H1 (cell line): ENCODE data around the gene NXNL2. TPM values are rescaled to one million over a fixed set of nuclear protein-coding genes. Genes with fewer than 3 reads are reported as not detected.

Source experiments
- CTCF ChIA-PET: fragments of 300-600 bp; sonication (Branson Sonifier 250); formaldehyde crosslinking; loops from one replicate; lab custom pipeline; 2021; ENCODE audit not compliant: partially characterized antibody; lab: Charles Lee
- POLR2A ChIA-PET: fragments of 300-600 bp; sonication (Branson Sonifier 250); formaldehyde crosslinking; loops from one replicate; lab custom pipeline; 2021; ENCODE audit warnings: inconsistent platforms; ENCODE audit not compliant: partially characterized antibody; lab: Charles Lee
- DNase-seq, 2 experiments: peaks; one replicate each; pipeline versions ENCODE4 v3.0.0 to v3.0.0-alpha.2; 2010 to 2022; ENCODE audit warnings: low spot score in 2 of 2, low read depth in 1 of 2, mixed read lengths in 1 of 2
- FAIRE-seq: peaks from 2 replicates; lab custom pipeline; 2011; peaks lifted over from hg19 to GRCh38; lab: Jason Lieb, UNC
- H2AFZ ChIP-seq: 2 replicates; pipeline ENCODE4 v1.8.1; 2012; ENCODE audit warnings: low read length, inconsistent platforms
- H2AK5ac ChIP-seq: 2 replicates; pipeline ENCODE4 v1.6.1; 2013; ENCODE audit warnings: low read depth, low read length
- H2BK120ac ChIP-seq: replicated peaks from 2 replicates; pipeline ENCODE3; 2013; ENCODE audit warnings: low read depth, low read length, inconsistent platforms
- H2BK12ac ChIP-seq: 2 replicates; pipeline ENCODE4 v1.6.1; 2013; ENCODE audit warnings: low read depth, low read length
- H2BK15ac ChIP-seq: 2 replicates; pipeline ENCODE4 v1.6.1; 2013; ENCODE audit warnings: low read length
- H2BK20ac ChIP-seq: 2 replicates; pipeline ENCODE4 v1.6.1; 2013; ENCODE audit warnings: low read length
- H2BK5ac ChIP-seq: 2 replicates; pipeline ENCODE4 v1.6.1; 2013; ENCODE audit warnings: low read depth, low read length
- H3K14ac ChIP-seq: 2 replicates; pipeline ENCODE4 v1.6.1; 2013; ENCODE audit warnings: inconsistent platforms; ENCODE audit not compliant: insufficient read length
- H3K18ac ChIP-seq: 2 replicates; pipeline ENCODE4 v1.6.1; 2013; ENCODE audit warnings: low read length; ENCODE audit errors: extremely low read depth
- H3K23ac ChIP-seq: 2 replicates; pipeline ENCODE4 v1.6.1; 2013; ENCODE audit warnings: inconsistent platforms; ENCODE audit not compliant: insufficient read length
- H3K23me2 ChIP-seq: 2 replicates; pipeline ENCODE4 v1.6.1; 2013; ENCODE audit warnings: low read depth, low read length
- H3K27ac ChIP-seq: 2 replicates; pipeline ENCODE4 v1.6.1; 2011; ENCODE audit warnings: low read depth, low read length, inconsistent platforms
- H3K27me3 ChIP-seq, 4 experiments: replicated peaks in 1 of 4; 1 replicate in 1 of 4; 2 replicates in 3 of 4; pipeline versions ENCODE4 v1.6.1 to v1.8.1; 2011 to 2013; ENCODE audit warnings: low read length in 3 of 4, mild to moderate bottlenecking in 3 of 4, inconsistent platforms in 2 of 4, mixed read lengths in 2 of 4, moderate library complexity in 1 of 4; ENCODE audit not compliant: control insufficient read depth in 3 of 4, insufficient read depth in 3 of 4; ENCODE audit errors: extremely low read depth in 1 of 4
- H3K36me3 ChIP-seq, 4 experiments: 2 replicates each; pipeline versions ENCODE4 v1.6.1 to v1.8.1; 2011 to 2013; ENCODE audit warnings: mild to moderate bottlenecking in 4 of 4, low read length in 3 of 4, moderate library complexity in 2 of 4, control low read depth in 1 of 4, inconsistent platforms in 1 of 4; ENCODE audit not compliant: insufficient read depth in 4 of 4, control insufficient read depth in 2 of 4
- H3K4ac ChIP-seq: replicated peaks from 2 replicates; pipeline ENCODE3; 2013; ENCODE audit warnings: low read length, low read depth, mixed read lengths, inconsistent platforms; ENCODE audit not compliant: insufficient read length
- H3K4me1 ChIP-seq, 4 experiments: replicated peaks in 1 of 4; 1 replicate in 1 of 4; 2 replicates in 3 of 4; pipeline versions ENCODE4 v1.6.1 to v1.8.1; 2011 to 2013; ENCODE audit warnings: low read length in 3 of 4, inconsistent platforms in 2 of 4, mixed read lengths in 1 of 4; ENCODE audit not compliant: insufficient read depth in 4 of 4, control insufficient read depth in 3 of 4
- H3K4me2 ChIP-seq, 2 experiments: 2 replicates each; pipeline versions ENCODE4 v1.6.1 to v1.8.1; 2011 to 2013; ENCODE audit warnings: low read depth in 2 of 2, low read length in 2 of 2, control low read depth in 1 of 2, inconsistent platforms in 1 of 2, mild to moderate bottlenecking in 1 of 2; ENCODE audit not compliant: insufficient read depth in 1 of 2
- H3K4me3 ChIP-seq, 4 experiments: fragments of 200-600, 300-600 bp in 1 of 4; sonication (generic), shearing (Covaris generic), sonication (Bioruptor Twin) in 1 of 4; 2 replicates each; pipeline versions ENCODE4 v1.5.1 to v1.8.1; 2011 to 2016; ENCODE audit warnings: low read length in 4 of 4, low read depth in 3 of 4, control low read depth in 2 of 4, inconsistent platforms in 2 of 4, mild to moderate bottlenecking in 2 of 4, mixed read lengths in 1 of 4, moderate library complexity in 1 of 4; ENCODE audit not compliant: insufficient read depth in 2 of 4; ENCODE audit errors: extremely low read depth in 1 of 4
- H3K56ac ChIP-seq: replicated peaks from 2 replicates; pipeline ENCODE3; 2013; ENCODE audit warnings: low read depth, mild to moderate bottlenecking, mixed read lengths, low read length, inconsistent platforms; ENCODE audit not compliant: insufficient read length
- H3K79me1 ChIP-seq: 2 replicates; pipeline ENCODE4 v1.6.1; 2013; ENCODE audit warnings: low read depth, low read length, control low read depth
- H3K79me2 ChIP-seq, 2 experiments: 2 replicates each; pipeline versions ENCODE4 v1.6.1 to v1.8.1; 2012 to 2013; ENCODE audit warnings: low read length in 2 of 2, mild to moderate bottlenecking in 2 of 2, inconsistent platforms in 1 of 2; ENCODE audit not compliant: insufficient read depth in 2 of 2, control insufficient read depth in 1 of 2
- H3K9ac ChIP-seq, 4 experiments: replicated peaks in 1 of 4; 1 replicate in 1 of 4; 2 replicates in 3 of 4; pipeline versions ENCODE4 v1.6.1 to v1.8.1; 2011 to 2013; ENCODE audit warnings: low read depth in 3 of 4, low read length in 3 of 4, control low read depth in 2 of 4, mild to moderate bottlenecking in 2 of 4, moderate library complexity in 2 of 4, inconsistent platforms in 1 of 4; ENCODE audit errors: extremely low read depth in 1 of 4
- H3K9me3 ChIP-seq, 2 experiments: 2 replicates each; pipeline versions ENCODE4 v1.6.1 to v1.8.1; 2012 to 2013; ENCODE audit warnings: mild to moderate bottlenecking in 2 of 2, moderate library complexity in 2 of 2, control low read depth in 1 of 2, inconsistent platforms in 1 of 2, low read depth in 1 of 2, low read length in 1 of 2, mixed read lengths in 1 of 2; ENCODE audit not compliant: insufficient read depth in 2 of 2
- H4K20me1 ChIP-seq, 2 experiments: replicated peaks in 1 of 2; 2 replicates each; pipeline versions ENCODE3 to v1.8.1; 2011 to 2013; ENCODE audit warnings: inconsistent platforms in 2 of 2, low read length in 2 of 2, mild to moderate bottlenecking in 1 of 2; ENCODE audit not compliant: insufficient read depth in 2 of 2, control insufficient read depth in 1 of 2
- H4K5ac ChIP-seq: 2 replicates; pipeline ENCODE4 v1.6.1; 2013; ENCODE audit warnings: low read length, low read depth, mixed read lengths, inconsistent platforms; ENCODE audit not compliant: insufficient read length
- H4K8ac ChIP-seq: 2 replicates; pipeline ENCODE4 v1.8.0; 2013; ENCODE audit warnings: mild to moderate bottlenecking, moderate library complexity, low read length, inconsistent platforms; ENCODE audit not compliant: insufficient read depth; ENCODE audit errors: extremely low read depth
- H4K91ac ChIP-seq: replicated peaks from 2 replicates; pipeline ENCODE3; 2013; ENCODE audit warnings: low read length, mixed read lengths, inconsistent platforms; ENCODE audit not compliant: insufficient read length
- BRCA1 ChIP-seq: IDR thresholded peaks from 2 replicates; pipeline ENCODE4 v1.6.1; 2012; ENCODE audit warnings: low read depth, low read length, improper control_type of control experiment
- CBX8 ChIP-seq: fragments of 300-800, 300-1000 bp; sonication (generic); IDR thresholded peaks from 2 replicates; pipeline ENCODE4 v1.7.1; 2016; ENCODE audit warnings: low read depth, low read length, borderline replicate concordance
- CEBPB ChIP-seq: IDR thresholded peaks from 2 replicates; pipeline ENCODE4 v1.6.1; 2012; ENCODE audit warnings: low read depth, low read length
- HDAC2 ChIP-seq, 2 experiments: fragments of 300-600 bp in 1 of 2; sonication (generic) in 1 of 2; IDR thresholded peaks; 2 replicates each; pipeline ENCODE4 v1.6.1; 2011 to 2012; ENCODE audit warnings: low read depth in 2 of 2, low read length in 2 of 2, mild to moderate bottlenecking in 2 of 2, moderate library complexity in 2 of 2, borderline replicate concordance in 1 of 2, inconsistent platforms in 1 of 2
- HDAC6 ChIP-seq: IDR thresholded peaks from one replicate; pipeline ENCODE4 v1.7.1; 2012; ENCODE audit warnings: low read depth, mild to moderate bottlenecking, inconsistent platforms, low read length, moderate library complexity
- SIN3A ChIP-seq, 2 experiments: IDR thresholded peaks in 1 of 2; conservative IDR thresholded peaks in 1 of 2; 2 replicates each; pipeline ENCODE4 v1.6.1; 2011 to 2012; ENCODE audit warnings: low read length in 2 of 2, improper control_type of control experiment in 1 of 2, low read depth in 1 of 2, mild to moderate bottlenecking in 1 of 2
- SP4 ChIP-seq: IDR thresholded peaks from 2 replicates; pipeline ENCODE4 v1.6.1; 2012; ENCODE audit warnings: low read length, inconsistent platforms
- USF2 ChIP-seq: IDR thresholded peaks from 2 replicates; pipeline ENCODE4 v1.6.1; 2011; ENCODE audit warnings: low read length, improper control_type of control experiment
- WGBS, 2 experiments: shearing (Covaris generic) in 1 of 2; methylation state at CpG; one replicate each; pipeline versions ENCODE4 v1.1.6 to v1.1.7; 2013 to 2015; ENCODE audit warnings: low lambda C conversion rate in 2 of 2, mixed read lengths in 2 of 2, inconsistent platforms in 1 of 2, low coverage in 1 of 2, missing lambda C conversion rate in 1 of 2; ENCODE audit not compliant: insufficient replicate concordance in 2 of 2, insufficient coverage in 1 of 2, insufficient read length in 1 of 2; ENCODE audit errors: extremely low coverage in 1 of 2, missing lambda C conversion rate in 1 of 2; 5-methylcytosine and 5-hydroxymethylcytosine counted together
- polyA plus RNA-seq, 7 experiments: library from polyadenylated mRNA; depleted of rRNA in 3 of 7; stranded (reverse) in 5 of 7; unstranded in 2 of 7; fragments of >200 nt in 5 of 7; fragments of 200-250 nt in 2 of 7; gene quantifications; 1 replicate in 5 of 7; 2 replicates in 1 of 7; 4 replicates in 1 of 7; pipeline versions ENCODE4 v1.2.1 to v1.2.3, GENCODE V29; 2011 to 2013; ENCODE audit warnings: missing spikeins in 2 of 7, mixed read lengths in 2 of 7
- total RNA-seq: library from RNA; stranded (reverse); fragmentation: NEBNext Ultra II Directional; extraction: Animal tissue kit (Norgen Biotek cat#: 25700); gene quantifications from 2 replicates; pipeline ENCODE4 v1.2.1, GENCODE V29; 2021

Gene NXNL2
- total and polyA plus RNA-seq, 2 of the 8 experiments (the other 6 are each of a cell fraction or from before 2014, with no cell fraction given), result 1.9 to 2.6 TPM

- Histone ChIP-seq H3K18ac (peak overlapping the region; percentile 32; the same call in 1 of the 2 replicates), H2AFZ (peak overlapping the region; percentile 18), H3K4me1 (peaks cover 0 to 9% (median 4%) of the 10 kb centered on the region in 4 experiments; a peak in 5 of 7 replicates), H3K4me3 (peak overlapping the region; percentile 29 to 54 (median 31); a peak in 6 of 8 replicates), H4K91ac (no peak overlapping the region), H4K20me1 (peaks cover 0 to under 1% of the 10 kb centered on the region in 2 experiments), H2BK120ac (no peak overlapping the region), H3K79me2 (no peaks in the 10 kb centered on the region), H2AK5ac (no peak overlapping the region), H3K9ac (no peak overlapping the region), H3K56ac (no peak overlapping the region), H3K9me3 (no peaks in the 10 kb centered on the region), H2BK15ac (peak overlapping the region; percentile 10; the same call in 1 of the 2 replicates), H3K79me1 (0 out of 2 replicates have a peak, but pooled peaks cover 3% of the 10 kb centered on the region), H4K8ac (no peak overlapping the region), H3K27ac (no peak overlapping the region), H3K23me2 (peaks cover 13% of the 10 kb centered on the region; the same call in 1 of the 2 replicates), H3K14ac (no peak overlapping the region), H2BK5ac (peak overlapping the region; percentile 87; the same call in 1 of the 2 replicates), H3K36me3 (no peaks in the 10 kb centered on the region), H3K27me3 (peaks cover 0 to 15% (median 11%) of the 10 kb centered on the region in 4 experiments; a peak in 4 of 7 replicates), H3K23ac (no peak overlapping the region), H3K4ac (peak overlapping the region; percentile 33), H3K4me2 (peak overlapping the region; percentile 52 to 78), H2BK20ac (no peak overlapping the region; the same call in 1 of the 2 replicates), H2BK12ac (peak overlapping the region; percentile 90; the same call in 1 of the 2 replicates), H4K5ac (no peak overlapping the region)
- 8% methylated on average over 31 of the region's 31 CpGs; no CpG with 5 or more reads in 1 of the 2 experiments for WGBS, 2 experiments
- FAIRE-seq (no peak), DNase-seq (peak; percentile 70 to 86)
- CTCF ChIA-PET, result interaction anchor here (0.6 to 3.4 kb wide), 16 partner anchors 11 to 581 kb away, joined by 3 to 18 read pairs (median 4); no protein-coding TSS in a partner anchor
- POLR2A ChIA-PET, result interaction anchor here (0.8 to 4.8 kb wide), 7 partner anchors 11 to 138 kb away, joined by 3 to 21 read pairs (median 6); no protein-coding TSS in a partner anchor
- no peak for TF ChIP-seq CBX8
- no peak for TF ChIP-seq SP4
- TF ChIP-seq BRCA1, result no peak
- no peak for TF ChIP-seq SIN3A (conservative IDR thresholded peaks at IDR 0.05 in 1 of 2, IDR thresholded peaks at IDR 0.05 in 1 of 2; ENCODE audit: low read depth in 1 of 2, low read length in 2 of 2)
- peak; percentile 74 for TF ChIP-seq CEBPB
- TF ChIP-seq HDAC6, result no peak
- no peak for TF ChIP-seq USF2
- no peak for TF ChIP-seq HDAC2 (IDR thresholded peaks at IDR 0.05; ENCODE audit: borderline replicate concordance in 1 of 2, low read depth in 2 of 2, low read length in 2 of 2)
Measured at GRCh38 chr9:88531920-88532698, 2.9 kb upstream of the NXNL2 start.
